ENCODE data around the gene NELFB.
"Not testable (repeated sequence)": the region's sequence is repeated elsewhere in the genome, so short reads cannot be mapped to it uniquely, and the experiment has no call there.

NELFB gene

GRCh38 chr9:137262173-137262908 lies 7.2 kb downstream of the NELFB start:
- not testable (repeated sequence) for H3K9ac ChIP-seq (ENCODE audit: low read depth, low read length); H3K9me3 ChIP-seq (ENCODE audit: control insufficient read depth, insufficient read depth, low read length); H3K4me1 ChIP-seq (ENCODE audit: insufficient read depth, low read length)
- H3K36me3 ChIP-seq (ENCODE audit: insufficient read depth, low read length) = peaks cover 18% of the 10 kb centered on the region

GRCh38 chr9:137262909-137263285 lies 7.8 kb downstream of the NELFB start:
- Histone ChIP-seq H3K36me3 (ENCODE audit: insufficient read depth, low read length) (peaks cover 18% of the 10 kb centered on the region), H3K4me1 (ENCODE audit: insufficient read depth, low read length) (no peaks in the 10 kb centered on the region), H3K9ac (ENCODE audit: low read depth, low read length) (no peak overlapping the region), H3K9me3 (ENCODE audit: control insufficient read depth, insufficient read depth, low read length) (no peaks in the 10 kb centered on the region)

DNA sequence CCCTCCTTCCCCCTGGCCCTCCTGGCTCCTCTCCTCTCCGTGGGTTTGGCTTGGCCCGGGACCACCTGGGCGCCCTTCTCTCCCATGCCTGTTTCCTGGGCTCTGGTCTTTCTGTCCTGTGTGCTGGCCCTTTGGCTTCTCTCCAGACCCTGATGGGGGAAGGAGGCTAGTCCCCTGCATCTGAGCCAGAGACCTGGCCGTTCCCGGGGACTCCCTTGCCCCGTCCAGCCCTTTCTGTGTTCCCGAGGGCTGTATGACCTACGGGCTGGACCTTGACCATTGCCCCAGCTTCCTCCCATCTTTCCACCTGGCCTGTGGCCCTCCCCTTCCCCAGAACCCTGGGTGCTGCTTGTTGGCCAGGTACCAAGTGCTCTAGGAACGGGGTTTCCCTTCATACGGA lies 8.4 kb downstream of the NELFB start:
- Histone ChIP-seq H3K9me3 (ENCODE audit: control insufficient read depth, insufficient read depth, low read length) (no peaks in the 10 kb centered on the region), H3K4me1 (ENCODE audit: insufficient read depth, low read length) (no peaks in the 10 kb centered on the region), H3K9ac (ENCODE audit: low read depth, low read length) (no peak overlapping the region), H3K36me3 (ENCODE audit: insufficient read depth, low read length) (peaks cover 18% of the 10 kb centered on the region)

DNA sequence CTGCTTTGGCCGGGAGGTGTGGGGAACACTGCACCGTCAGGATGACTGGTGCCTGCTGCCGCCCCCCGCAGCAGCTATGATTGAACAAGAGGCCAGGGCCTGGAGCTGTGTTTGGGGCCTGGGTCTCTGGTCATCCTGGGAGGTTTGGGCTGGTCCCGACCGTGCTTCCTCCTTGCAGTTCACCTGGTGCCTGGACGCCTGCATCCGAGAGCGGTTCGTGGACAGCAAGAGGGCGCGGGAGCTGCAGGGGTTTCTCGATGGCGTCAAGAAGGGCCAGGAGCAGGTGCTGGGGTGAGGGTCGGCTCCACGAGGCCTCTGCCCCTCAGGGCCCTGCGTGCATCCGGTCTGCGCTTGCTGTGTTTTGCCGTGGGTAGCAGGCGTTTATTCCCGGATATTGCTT lies 8.9 kb downstream of the NELFB start:
- Histone ChIP-seq H3K9me3 (ENCODE audit: control insufficient read depth, insufficient read depth, low read length) (no peaks in the 10 kb centered on the region), H3K9ac (ENCODE audit: low read depth, low read length) (no peak overlapping the region), H3K36me3 (ENCODE audit: insufficient read depth, low read length) (peaks cover 14% of the 10 kb centered on the region), H3K4me1 (ENCODE audit: insufficient read depth, low read length) (no peaks in the 10 kb centered on the region)

GRCh38 chr9:137265496-137266161 lies 10.5 kb downstream of the NELFB start:
- Histone ChIP-seq H3K9ac (ENCODE audit: low read depth, low read length) (no peak overlapping the region), H3K9me3 (ENCODE audit: control insufficient read depth, insufficient read depth, low read length) (no peaks in the 10 kb centered on the region), H3K36me3 (ENCODE audit: insufficient read depth, low read length) (peaks cover 14% of the 10 kb centered on the region), H3K4me1 (ENCODE audit: insufficient read depth, low read length) (no peaks in the 10 kb centered on the region)

- no peaks in the 10 kb centered on the region for H3K9me3 ChIP-seq (ENCODE audit: control insufficient read depth, insufficient read depth, low read length)
- peaks cover 14% of the 10 kb centered on the region for H3K36me3 ChIP-seq (ENCODE audit: insufficient read depth, low read length)
- no peaks in the 10 kb centered on the region for H3K4me1 ChIP-seq (ENCODE audit: insufficient read depth, low read length)
- H3K9ac ChIP-seq (ENCODE audit: low read depth, low read length) = no peak overlapping the region
Measured at GRCh38 chr9:137266162-137266527, 11.0 kb downstream of the NELFB start.

GRCh38 chr9:137266585-137267453 lies 11.7 kb downstream of the NELFB start:
- H3K9me3 ChIP-seq (ENCODE audit: control insufficient read depth, insufficient read depth, low read length) = no peaks in the 10 kb centered on the region
- H3K9ac ChIP-seq (ENCODE audit: low read depth, low read length) = no peak overlapping the region
- peaks cover 14% of the 10 kb centered on the region for H3K36me3 ChIP-seq (ENCODE audit: insufficient read depth, low read length)
- H3K4me1 ChIP-seq (ENCODE audit: insufficient read depth, low read length) = no peaks in the 10 kb centered on the region; the same call in 1 of the 2 replicates

GRCh38 chr9:137267933-137268355 lies 12.8 kb downstream of the NELFB start:
- no peak overlapping the region for H3K9ac ChIP-seq (ENCODE audit: low read depth, low read length)
- peaks cover 11% of the 10 kb centered on the region for H3K36me3 ChIP-seq (ENCODE audit: insufficient read depth, low read length)
- H3K9me3 ChIP-seq (ENCODE audit: control insufficient read depth, insufficient read depth, low read length) = no peaks in the 10 kb centered on the region
- no peaks in the 10 kb centered on the region; the same call in 1 of the 2 replicates for H3K4me1 ChIP-seq (ENCODE audit: insufficient read depth, low read length)

GRCh38 chr9:137268538-137269201 lies 13.5 kb downstream of the NELFB start:
- Histone ChIP-seq H3K9me3 (ENCODE audit: control insufficient read depth, insufficient read depth, low read length) (no peaks in the 10 kb centered on the region), H3K36me3 (ENCODE audit: insufficient read depth, low read length) (peaks cover 11% of the 10 kb centered on the region), H3K4me1 (ENCODE audit: insufficient read depth, low read length) (no peaks in the 10 kb centered on the region; the same call in 1 of the 2 replicates), H3K9ac (ENCODE audit: low read depth, low read length) (no peak overlapping the region)

GRCh38 chr9:137269231-137269772 lies 14.2 kb downstream of the NELFB start:
- H3K4me1 ChIP-seq (ENCODE audit: insufficient read depth, low read length) = no peaks in the 10 kb centered on the region; the same call in 1 of the 2 replicates
- no peak overlapping the region for H3K9ac ChIP-seq (ENCODE audit: low read depth, low read length)
- H3K36me3 ChIP-seq (ENCODE audit: insufficient read depth, low read length) = peaks cover 4% of the 10 kb centered on the region; the same call in 1 of the 2 replicates
- no peaks in the 10 kb centered on the region for H3K9me3 ChIP-seq (ENCODE audit: control insufficient read depth, insufficient read depth, low read length)

- Histone ChIP-seq H3K36me3 (ENCODE audit: insufficient read depth, low read length) (no peaks in the 10 kb centered on the region; the same call in 1 of the 2 replicates), H3K9me3 (ENCODE audit: control insufficient read depth, insufficient read depth, low read length) (no peaks in the 10 kb centered on the region), H3K9ac (ENCODE audit: low read depth, low read length) (no peak overlapping the region), H3K4me1 (ENCODE audit: insufficient read depth, low read length) (peaks cover 5% of the 10 kb centered on the region; the same call in 1 of the 2 replicates)
Measured at GRCh38 chr9:137270929-137271695, 16.0 kb downstream of the NELFB start.

GRCh38 chr9:137271696-137272076 lies 16.6 kb downstream of the NELFB start:
- Histone ChIP-seq H3K36me3 (ENCODE audit: insufficient read depth, low read length) (no peaks in the 10 kb centered on the region; the same call in 1 of the 2 replicates), H3K9me3 (ENCODE audit: control insufficient read depth, insufficient read depth, low read length) (no peaks in the 10 kb centered on the region), H3K4me1 (ENCODE audit: insufficient read depth, low read length) (peaks cover 10% of the 10 kb centered on the region; the same call in 1 of the 2 replicates), H3K9ac (ENCODE audit: low read depth, low read length) (no peak overlapping the region)

Data from ES-I3 (cell line).